OCI-LY1 (cell line): ENCODE measurements around the gene CHST11.

ENCODE experiments used
- EZH2 ChIP-seq: fragments of 200-600 bp; sonication (generic), shearing (Covaris generic); IDR thresholded peaks from 2 replicates; pipeline ENCODE4 v1.8.0; 2017; ENCODE audit warnings: borderline replicate concordance, mixed run types, mild to moderate bottlenecking, antibody characterized with exemption, low read length, moderate library complexity, mixed read lengths
- TF ChIP-seq, protein P1 (sequence below): fragments of 200-600 bp; sonication (generic), shearing (Covaris generic); IDR thresholded peaks from 2 replicates; pipeline ENCODE4 v1.5.1; 2017; ENCODE audit warnings: mild to moderate bottlenecking, antibody characterized with exemption, low read length, moderate library complexity, mixed read lengths

DNA sequence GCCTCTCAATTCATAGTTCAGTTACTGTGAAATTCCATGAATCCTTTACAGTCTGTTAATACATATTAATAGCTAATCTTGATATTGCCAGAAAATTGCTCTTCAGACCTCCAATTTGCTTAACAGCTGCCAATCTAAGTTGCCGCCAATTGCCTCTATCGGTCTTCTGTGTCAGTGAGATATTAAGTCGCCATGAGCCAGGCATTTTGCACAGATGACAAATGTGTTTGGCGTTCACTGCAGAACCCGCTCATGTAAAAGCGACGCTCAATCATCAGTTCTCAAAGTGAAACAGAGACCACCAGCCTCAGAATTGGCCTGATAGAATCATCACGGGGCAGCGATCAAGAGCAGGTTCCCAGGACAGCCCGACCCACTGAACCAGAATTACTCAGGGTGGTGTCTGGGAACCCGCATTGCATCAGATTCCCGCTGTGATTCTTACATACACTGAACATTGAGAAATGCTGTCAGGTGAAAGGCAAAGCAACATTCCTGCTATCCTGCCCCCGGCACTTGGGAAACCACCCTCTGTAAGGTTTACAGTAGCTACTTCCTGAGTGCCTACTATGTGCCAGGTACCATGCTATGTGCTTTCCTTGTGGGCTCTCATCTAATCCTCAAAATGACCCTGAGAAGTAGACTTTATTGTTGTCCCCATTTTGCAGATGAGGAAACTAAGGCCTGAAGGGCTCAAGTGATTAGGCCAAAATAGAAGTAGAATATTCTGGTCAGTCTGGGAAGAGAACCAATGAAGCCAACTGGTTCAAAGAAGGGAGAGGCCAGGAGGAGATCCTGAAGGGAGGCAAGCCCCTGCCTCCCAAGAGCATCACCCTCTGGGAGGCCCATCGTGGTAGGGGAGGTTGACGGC, 285.0 kb downstream of the CHST11 start:
- TF ChIP-seq, protein P1, sequence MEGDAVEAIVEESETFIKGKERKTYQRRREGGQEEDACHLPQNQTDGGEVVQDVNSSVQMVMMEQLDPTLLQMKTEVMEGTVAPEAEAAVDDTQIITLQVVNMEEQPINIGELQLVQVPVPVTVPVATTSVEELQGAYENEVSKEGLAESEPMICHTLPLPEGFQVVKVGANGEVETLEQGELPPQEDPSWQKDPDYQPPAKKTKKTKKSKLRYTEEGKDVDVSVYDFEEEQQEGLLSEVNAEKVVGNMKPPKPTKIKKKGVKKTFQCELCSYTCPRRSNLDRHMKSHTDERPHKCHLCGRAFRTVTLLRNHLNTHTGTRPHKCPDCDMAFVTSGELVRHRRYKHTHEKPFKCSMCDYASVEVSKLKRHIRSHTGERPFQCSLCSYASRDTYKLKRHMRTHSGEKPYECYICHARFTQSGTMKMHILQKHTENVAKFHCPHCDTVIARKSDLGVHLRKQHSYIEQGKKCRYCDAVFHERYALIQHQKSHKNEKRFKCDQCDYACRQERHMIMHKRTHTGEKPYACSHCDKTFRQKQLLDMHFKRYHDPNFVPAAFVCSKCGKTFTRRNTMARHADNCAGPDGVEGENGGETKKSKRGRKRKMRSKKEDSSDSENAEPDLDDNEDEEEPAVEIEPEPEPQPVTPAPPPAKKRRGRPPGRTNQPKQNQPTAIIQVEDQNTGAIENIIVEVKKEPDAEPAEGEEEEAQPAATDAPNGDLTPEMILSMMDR: no peak
- no peak for TF ChIP-seq EZH2
